HG03432 (cell line): Measurements from ENCODE around the gene ZNF432.
A peak's percentile ranks its signal among the peaks of the same experiment; 100 is the strongest.
"Not testable (repeated sequence)": the region's sequence is repeated elsewhere in the genome, so short reads cannot be mapped to it uniquely, and the experiment has no call there.

Experiments used
- ATAC-seq: cut with Tn5 transposase; IDR thresholded peaks from one replicate; pipeline ENCODE4 v1.9.1; 2021; ENCODE audit warnings: mild to moderate bottlenecking, moderate library complexity; ENCODE audit not compliant: unreplicated experiment

Gene ZNF432

DNA sequence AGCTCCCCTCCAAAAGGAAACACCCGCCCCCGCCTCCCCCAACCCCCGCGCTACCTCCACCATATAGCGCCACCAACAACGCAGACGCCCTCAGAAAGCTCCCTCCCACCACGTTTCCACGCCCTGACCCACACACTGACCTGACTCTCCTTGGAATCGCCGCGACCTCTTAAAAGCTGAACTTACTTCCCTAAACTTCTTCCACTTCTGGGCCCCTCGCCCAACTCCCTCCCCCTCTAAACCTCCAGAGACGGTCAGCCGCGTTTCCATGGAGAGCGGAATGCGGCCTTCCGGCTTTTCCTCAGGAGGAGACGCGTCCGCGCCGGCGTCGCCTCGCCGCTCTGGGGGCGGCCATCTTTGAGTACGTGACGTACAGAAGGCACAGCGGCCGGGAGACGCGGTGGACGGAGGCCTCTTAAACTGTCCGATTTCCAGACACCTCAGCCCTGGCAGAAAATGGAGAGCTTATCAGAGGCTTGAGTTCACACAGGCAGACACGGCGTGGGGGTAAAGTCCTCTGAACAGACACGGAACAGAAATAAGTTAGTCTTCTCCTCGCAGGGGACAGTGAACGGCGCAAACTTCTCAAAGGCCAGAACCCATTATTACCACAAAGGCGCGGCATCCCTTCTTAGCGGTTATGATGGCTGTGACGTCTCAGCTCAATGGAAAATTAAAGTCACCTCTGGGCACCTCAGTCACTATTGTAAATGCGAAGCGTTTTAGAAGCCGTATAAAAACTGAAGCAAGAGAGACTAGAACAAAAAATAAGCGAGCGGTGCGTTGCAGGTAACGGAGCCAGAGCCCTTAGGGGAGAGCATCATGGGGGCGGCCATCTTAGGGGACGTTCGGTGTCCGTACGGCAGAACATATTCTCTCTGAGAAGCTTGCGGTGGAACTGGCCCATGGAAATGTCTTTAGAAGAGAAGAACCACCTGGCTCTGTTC, at the start of gene ZNF432:
Gene ZNF432 (minus strand): TSS at position 284 of the 947 bp plus-strand sequence. CDS start 1,970 bp downstream, outside the sequence.
- ATAC-seq, result peak; percentile 86

DNA sequence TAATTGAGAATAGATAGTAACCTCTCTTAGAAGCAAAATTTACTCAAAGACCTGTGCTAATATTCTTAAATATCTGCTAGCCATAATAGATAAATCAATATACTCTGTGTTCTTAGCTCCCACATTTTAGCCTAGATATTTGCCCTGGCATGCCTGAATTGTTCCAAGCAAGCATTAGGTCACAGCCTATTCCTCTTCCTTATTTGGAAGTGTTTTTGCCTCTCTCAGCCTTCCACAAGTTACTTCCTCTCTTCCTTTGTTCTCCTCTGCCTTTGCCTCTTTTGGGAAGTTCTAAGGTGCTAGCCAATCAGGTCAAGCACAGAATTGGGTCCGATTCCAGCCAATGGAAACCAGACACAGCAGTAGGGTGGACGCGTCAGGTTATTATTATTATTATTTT, 47.8 kb upstream of the ZNF432 start:
- not testable (repeated sequence) for ATAC-seq

DNA sequence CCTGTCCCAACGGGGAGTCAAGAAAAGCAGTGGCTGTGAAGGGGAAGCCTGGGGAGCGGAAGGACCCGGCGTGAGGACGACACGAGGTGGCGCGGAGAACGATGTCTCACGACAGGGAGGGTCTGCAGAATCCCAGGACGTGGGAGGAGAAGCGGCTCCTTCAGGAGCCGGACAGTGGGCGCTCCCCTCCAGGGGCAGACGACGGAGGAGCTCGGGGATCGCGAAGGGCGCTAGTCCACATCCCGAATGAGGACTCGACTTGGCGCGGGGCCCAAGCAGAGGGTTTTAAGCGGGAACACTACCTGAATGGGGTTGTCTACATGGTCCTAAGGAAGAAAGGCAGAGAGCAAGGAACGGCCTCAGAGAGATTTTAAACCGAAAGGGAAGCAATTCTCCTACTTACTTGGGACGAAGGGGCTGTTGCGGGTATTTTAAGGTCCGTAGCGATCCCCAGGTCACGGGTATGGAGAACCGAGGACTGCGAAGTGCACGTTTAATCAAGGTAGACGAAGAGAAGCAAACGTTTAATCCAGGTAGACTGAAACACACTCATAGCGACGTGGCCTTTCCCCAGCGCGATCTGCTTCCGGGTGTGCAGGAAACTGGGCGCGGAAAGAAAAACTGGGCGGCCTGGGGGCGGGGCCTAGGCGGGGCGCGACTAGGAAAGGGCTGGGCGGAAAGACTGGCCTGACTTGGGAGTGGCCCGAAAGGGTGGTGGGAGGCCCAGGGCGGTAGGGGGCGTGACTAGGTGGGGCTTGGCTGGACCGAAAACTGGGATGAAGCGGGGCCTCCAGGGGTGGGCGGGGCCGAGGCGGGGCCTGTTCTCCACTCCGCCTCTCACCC, 46.8 kb upstream of the ZNF432 start, which contains the start of gene ZNF841:
Gene ZNF841 (minus strand): TSS at position 594 of the 843 bp plus-strand sequence. CDS start 10,964 bp downstream, outside the sequence.
- ATAC-seq, result peak; percentile 91

DNA sequence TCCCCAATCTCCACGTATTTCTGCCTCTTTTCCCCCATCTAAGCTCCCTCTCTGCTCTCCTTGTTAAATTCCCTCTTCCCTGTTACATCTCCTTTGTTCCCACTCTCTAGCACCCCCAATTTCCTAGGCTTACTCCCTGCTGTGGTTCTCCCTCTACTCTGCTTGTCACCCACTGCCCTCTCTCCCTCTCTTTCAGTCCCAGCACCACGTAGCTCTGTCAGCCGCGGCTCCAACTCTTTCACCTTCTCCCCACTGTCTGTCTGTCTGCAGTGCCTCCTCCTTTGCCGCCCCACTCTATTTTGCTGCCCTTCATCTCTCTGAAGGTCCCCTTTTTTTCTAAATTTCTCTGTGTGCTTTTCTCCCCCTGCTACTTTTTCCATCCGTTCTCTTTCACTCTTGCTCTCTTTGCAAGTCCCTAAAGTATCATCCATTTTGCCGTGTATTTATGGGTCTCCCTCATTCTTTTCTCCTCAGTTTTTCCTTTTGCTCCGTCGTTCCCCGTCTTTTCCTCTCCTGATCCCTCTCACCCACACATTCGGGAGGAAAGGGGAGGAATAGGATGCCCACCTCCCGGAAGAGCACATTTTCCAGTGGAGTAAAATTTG, 46.0 kb upstream of the ZNF432 start:
- no peak for ATAC-seq

DNA sequence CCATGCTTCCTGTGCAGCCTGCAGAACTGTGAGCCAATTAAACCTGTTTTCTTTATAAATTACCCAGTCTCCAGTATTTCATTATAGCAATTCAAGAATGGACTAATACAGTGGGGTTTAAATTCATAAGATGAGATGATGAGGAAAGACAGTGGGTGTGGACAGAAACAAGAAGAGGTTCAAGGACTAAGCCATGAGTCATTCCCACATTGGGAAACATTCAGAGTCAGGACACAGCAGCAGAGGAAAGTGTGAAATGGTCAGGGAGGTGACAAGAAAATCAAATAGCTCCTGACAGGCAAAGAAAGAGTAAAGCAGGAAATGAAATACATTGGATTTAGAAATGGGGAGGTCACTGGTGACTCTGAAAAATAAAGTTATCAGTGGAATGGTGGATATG, 37.8 kb upstream of the ZNF432 start:
- ATAC-seq, result no peak

DNA sequence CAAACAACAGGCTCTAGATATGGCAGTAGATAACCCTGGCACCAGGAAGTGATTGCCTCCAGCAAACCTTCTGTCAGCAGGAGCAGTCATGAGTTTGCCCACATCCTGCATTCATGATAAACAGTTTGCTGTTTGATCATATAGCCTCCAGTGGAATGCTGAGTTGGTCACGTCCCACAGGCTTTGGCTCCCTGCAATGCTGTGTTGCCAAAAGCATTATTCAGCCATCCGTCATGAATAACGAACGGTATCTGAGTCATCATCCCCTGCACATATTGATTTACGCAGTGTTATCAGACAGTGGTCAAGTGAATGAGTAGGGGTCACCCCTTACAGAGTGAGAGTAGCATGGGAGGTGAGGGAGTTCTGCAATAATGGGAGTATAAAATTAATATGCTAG, 21.9 kb upstream of the ZNF432 start:
- ATAC-seq, result no peak

DNA sequence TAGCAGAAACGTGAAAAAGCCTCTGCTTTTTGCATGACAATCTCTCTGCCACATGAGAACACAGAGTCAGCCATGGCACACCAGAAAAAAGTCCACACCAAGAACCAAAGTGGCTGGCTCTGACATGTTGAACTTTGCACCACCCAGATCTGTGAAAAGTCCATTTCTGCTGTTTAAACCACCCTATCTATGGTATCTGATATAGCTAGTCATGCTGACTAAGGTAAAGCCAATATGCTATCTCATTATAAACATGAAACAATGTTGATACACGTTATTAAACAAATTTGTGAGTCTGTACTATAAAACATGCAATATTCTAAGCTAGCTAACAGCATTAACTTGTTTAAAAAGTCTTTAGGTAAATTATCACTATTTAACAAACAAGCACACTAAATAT, 21.0 kb upstream of the ZNF432 start:
- ATAC-seq, result no peak

DNA sequence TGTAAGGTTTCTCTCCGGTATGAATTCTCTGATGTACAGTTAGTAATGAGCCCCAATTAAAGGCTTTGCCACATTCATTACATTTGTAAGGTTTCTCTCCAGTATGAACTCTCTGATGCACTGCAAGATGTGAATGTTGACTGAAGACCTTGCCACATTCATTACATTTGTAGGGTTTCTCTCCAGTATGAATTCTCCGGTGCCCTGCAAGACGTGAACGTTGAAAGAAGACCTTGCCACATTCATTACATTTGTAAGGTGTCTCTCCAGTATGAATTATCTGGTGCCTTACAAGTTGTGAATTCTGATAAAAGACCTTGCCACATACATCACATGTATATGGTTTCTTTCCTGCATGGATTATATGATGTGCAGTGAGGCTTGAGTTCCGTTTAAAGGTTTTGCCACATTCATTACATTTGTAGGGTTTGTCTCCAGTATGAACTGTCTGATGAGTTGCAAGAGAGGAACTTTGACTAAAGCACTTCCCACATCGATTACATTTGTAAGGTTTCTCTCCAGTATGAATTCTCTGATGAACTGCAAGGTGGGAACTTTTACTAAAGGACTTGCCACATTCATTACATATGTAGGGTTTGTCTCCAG, 17.7 kb upstream of the ZNF432 start:
- no peak for ATAC-seq

DNA sequence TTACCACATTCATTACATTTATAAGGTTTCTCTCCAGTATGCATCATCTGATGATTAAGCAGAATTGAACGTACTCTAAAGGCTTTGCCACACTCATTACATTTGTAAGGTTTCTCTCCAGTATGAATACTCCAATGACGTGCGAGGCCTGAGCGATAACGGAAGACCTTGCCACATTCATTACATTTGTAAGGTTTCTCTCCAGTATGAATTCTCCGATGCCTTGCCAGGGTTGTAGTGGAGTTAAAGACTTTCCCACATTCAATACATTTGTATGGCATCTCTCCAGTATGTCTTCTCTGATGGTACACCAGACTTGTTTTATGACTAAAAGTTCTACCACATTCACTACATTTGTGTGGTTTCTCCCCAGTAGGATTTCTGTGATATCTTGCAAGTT, 16.8 kb upstream of the ZNF432 start:
- ATAC-seq, result no peak

DNA sequence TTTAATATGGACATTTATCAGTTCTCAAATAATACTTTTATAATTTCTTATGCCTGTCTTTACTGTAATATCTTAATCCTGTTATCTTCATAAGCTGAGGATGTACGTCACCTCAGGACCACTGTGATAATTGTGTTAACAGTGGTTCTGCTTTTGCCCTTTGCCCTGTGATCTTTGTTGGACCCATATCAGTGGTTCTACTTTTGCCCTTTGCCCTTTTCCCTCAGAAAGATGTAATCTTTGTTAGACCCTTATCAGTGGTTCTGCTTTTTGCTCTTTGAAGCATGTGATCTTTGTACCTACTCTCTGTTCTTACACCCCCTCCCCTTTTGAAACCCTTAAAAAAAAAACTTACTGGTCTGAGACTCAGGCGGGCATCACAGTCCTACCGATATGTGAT, 7.8 kb upstream of the ZNF432 start:
- ATAC-seq, result not testable (repeated sequence)

DNA sequence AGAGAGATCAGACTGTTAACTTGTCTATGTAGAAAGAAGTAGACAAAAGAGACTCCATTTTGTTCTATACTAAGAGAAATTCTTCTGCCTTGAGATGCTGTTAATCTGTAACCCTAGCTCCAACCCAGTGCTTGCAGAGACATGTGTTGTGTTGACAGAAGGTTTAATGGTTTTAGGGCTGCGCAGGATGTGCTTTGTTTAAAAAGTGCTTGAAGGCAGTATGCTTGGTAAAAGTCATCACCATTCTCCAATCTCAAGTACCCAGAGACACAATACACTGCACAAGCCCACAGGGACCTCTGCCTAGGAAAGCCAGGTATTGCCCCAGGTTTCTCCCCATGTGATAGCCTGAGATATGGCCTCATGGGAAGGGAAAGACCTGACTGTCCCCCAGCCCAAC, 3.1 kb upstream of the ZNF432 start:
- not testable (repeated sequence) for ATAC-seq

DNA sequence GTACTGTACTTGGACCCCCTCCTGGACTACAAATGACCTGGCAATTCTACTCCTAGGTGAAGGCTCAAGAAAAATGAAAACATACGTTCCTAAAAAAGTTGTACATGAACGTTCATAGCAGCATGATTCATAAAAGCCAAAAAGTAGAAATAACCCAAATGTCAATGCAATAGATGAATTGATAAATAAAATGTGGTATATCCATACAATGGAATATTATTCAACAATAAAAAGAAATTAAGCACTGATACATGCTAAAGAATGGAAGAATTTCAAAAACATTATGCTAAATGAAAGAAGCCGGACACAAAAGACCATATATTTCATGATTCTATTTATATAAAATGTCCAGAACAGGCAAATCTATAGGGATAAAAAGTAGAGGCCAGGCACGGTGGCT, 9.5 kb downstream of the ZNF432 start:
- no peak for ATAC-seq

DNA sequence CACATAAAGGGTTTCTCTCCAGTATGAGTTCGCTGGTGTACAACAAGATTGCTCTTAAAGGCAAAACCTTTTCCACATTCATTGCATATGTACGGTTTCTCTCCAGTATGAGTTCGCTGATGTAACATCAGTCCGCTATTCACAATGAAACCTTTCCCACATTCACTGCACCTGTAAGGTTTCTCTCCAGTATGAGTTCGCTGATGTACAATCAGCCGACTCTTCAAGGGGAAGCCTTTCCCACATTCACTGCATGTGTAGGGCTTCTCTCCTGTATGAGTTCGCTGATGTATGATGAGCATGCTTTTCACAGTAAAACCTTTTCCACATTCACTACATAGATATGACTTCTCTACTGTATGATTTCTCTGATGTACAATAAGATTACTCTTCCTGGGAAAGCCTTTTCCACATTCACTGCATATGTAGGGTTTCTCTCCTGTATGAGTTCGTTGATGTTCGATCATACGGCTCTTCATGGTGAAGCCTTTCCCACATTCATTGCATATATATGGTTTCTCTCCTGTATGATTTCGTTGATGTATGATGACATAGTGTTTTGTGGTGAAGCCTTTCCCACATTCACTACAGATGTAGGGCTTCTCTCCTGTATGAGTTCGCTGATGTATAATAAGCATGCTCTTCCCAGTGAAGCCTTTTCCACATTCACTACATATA, 14.4 kb downstream of the ZNF432 start:
- ATAC-seq, result no peak

DNA sequence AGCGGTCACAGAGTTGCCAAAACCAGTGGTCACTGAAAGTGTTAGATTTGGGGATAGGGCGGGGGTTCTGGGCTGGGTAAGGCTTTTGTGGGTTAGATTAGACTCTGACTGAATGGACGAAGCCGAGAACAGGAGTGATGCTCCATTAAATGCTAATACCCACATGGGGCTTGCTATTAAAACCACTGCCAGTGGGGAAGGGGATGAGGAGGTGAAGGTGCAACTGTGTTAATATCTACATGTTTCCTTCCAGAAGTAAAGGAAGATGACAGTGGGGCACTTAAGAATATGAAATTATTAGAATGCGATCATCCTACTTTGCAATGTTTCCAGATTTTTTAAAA, 19.9 kb downstream of the ZNF432 start:
- peak; percentile 26 for ATAC-seq

DNA sequence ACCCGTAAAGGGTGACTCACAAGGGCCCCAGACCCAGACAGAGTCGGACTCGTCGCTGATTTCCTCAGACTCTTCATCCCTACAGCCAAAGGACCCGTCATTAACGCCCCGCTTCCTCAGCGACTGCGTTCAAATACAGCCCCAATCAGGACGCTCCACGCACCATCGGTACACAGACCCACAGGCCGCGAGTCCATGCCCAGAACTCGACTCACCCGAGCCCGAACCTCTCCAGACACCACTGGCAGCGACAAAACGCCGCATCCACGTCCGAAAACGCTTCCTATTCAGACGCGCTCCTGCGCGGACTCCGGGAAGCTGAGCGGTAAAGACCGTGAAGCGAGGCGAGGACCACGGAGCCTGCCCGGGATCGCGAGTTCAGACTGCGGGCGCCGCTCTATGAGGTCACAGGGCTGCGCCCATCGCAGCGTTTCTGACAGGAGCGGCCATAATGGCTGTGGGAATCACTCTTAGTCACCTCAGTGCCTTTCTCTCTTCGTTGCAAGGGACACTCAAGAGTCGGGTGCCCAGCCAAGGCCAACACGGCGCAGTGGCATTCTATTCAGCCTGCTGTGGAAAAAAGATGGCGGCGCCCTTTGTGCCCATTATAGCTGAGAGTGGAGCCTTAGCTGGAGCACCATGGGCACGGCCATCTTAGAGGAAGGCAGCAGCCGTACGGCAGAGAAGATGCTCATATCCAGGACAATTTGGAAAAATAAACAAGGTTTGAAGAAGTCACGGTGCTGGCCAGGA, 20.4 kb downstream of the ZNF432 start, which contains the start of gene ZNF614:
Gene ZNF614 (minus strand): TSS at position 353 of the 753 bp plus-strand sequence. CDS start 2,634 bp downstream, outside the sequence.
- ATAC-seq, result peak; percentile 93

DNA sequence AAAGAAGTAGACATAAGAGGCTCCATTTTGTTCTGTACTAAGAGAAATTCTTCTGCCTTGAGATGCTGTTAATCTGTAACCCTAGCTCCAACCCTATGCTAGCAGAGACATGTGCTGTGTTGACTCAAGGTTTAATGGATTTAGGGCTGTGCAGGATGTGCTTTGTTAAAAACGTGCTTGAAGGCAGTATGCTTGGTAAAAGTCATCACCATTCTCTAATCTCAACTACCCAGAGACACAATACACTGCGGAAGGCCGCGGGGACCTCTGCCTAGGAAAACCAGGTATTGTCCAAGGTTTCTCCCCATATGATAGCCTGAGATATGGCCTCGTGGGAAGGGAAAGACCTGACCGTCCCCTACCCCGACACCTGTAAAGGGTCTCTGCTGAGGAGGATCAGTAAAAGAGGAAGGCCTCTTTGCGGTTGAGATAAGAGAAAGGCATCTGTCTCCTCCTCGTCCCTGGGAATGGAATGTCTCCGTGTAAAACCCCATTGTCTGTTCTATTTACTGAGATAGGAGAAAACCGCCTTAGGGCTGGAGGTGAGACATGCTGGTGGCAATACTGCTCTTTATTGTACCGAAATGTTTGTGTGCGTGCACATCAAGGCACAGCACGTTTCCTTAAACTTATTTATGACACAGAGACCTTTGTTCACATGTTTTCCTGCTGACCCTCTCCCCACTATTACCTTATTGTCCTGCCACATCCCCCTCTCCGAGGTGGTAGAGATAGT, 22.2 kb downstream of the ZNF432 start:
- ATAC-seq, result not testable (repeated sequence)

DNA sequence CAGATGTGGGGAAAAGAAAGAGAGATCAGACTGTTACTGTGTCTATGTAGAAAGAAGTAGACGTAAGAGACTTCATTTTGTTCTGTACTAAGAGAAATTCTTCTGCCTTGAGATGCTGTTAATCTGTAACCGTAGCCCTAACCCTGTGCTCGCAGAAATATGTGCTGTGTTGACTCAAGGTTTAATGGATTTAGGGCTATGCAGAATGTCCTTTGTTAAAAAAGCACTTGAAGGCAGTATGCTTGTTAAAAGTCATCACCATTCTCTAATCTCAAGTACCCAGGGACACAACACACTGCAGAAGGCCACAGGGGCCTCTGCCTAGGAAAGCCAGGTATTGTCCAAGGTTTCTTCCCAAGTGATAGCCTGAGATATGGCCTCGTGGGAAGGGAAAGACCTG, 24.2 kb downstream of the ZNF432 start:
- ATAC-seq, result not testable (repeated sequence)

DNA sequence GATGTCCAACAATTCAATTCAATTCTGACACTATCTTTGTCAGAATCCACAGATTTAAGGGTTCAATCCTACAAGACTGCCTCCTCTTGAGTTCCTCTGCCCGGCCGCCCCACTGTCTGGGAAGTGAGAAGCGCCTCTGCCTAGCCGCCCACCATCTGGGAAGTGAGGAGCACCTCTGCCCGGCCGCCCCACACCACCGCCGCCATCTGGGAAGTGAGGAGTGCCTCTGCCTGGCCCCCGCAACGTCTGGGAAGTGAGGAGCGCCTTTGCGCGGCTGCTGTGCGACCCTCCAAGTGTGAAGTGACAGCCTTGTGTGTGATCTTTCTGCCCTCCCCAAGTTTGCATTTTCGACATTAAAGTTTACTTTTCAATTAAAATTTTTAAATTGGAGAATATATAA, 26.4 kb downstream of the ZNF432 start:
- ATAC-seq, result no peak

DNA sequence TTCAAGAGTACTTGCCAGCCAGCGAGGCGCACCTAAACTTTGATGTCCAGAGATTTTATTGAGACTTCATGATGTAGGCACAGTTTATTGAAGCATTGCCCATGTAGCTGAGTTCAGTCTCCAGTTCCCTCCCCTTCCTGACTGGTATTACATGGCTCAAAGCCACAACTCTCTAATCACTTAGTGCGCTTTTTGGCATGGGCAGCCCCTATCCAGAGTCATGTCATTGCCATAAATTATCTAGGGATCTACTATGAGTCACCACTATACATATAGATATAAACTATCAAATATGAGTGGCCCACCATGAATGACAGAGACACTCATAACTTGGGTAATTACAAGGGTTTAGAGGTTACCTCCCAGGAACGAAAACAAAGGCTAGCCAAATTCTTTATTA, 28.1 kb downstream of the ZNF432 start:
- no peak for ATAC-seq
